WI38 (cell line): ENCODE results near the gene RAB6D.
"Not testable (repeated sequence)": the region's sequence is repeated elsewhere in the genome, so short reads cannot be mapped to it uniquely, and the experiment has no call there.

Experiments
- H3K4me3 ChIP-seq: 2 replicates; pipeline ENCODE4 v1.5.1; 2011; ENCODE audit warnings: low read depth, mild to moderate bottlenecking, control low read depth, low read length
- CTCF ChIP-seq: IDR thresholded peaks from 2 replicates; pipeline ENCODE4 v1.5.1; 2012; ENCODE audit warnings: low read depth, mild to moderate bottlenecking, control low read depth, low read length

Gene RAB6D

GRCh38 chr2:131394147-131394931 lies 30.4 kb upstream of the RAB6D start:
- no peak for TF ChIP-seq CTCF
- H3K4me3 ChIP-seq, result no peak overlapping the region

GRCh38 chr2:131391953-131392352 lies 28.0 kb upstream of the RAB6D start:
- not testable (repeated sequence) for H3K4me3 ChIP-seq

GRCh38 chr2:131391471-131391870 lies 27.5 kb upstream of the RAB6D start:
- not testable (repeated sequence) for H3K4me3 ChIP-seq

- H3K4me3 ChIP-seq, result not testable (repeated sequence)
Measured at GRCh38 chr2:131390495-131391130, 26.6 kb upstream of the RAB6D start.

DNA sequence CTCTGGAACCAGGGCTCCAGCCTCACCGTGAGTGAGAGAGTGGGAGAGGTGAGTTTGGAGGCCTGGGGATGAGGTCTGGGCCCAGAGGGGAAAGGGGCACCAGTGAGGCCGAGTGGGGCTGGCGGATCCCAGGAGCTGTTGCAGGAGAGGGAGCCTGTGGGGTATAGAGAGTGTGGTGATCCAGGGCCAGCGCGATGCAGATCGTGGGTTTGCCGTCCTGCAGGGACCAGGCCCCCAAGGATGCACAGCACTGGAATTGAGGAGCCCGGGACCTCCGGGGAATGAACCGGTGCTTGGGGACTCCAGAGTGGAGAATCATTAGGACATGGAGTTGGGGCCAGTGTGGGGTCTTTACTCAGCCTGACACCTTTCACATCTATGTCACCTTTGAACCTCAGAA lies 25.7 kb upstream of the RAB6D start:
- H3K4me3 ChIP-seq, result no peak overlapping the region

GRCh38 chr2:131388834-131389233 lies 24.9 kb upstream of the RAB6D start:
- H3K4me3 ChIP-seq, result not testable (repeated sequence)

More for the DNA sequence above, 25.7 kb upstream of the RAB6D start:
- no peak for TF ChIP-seq CTCF

DNA sequence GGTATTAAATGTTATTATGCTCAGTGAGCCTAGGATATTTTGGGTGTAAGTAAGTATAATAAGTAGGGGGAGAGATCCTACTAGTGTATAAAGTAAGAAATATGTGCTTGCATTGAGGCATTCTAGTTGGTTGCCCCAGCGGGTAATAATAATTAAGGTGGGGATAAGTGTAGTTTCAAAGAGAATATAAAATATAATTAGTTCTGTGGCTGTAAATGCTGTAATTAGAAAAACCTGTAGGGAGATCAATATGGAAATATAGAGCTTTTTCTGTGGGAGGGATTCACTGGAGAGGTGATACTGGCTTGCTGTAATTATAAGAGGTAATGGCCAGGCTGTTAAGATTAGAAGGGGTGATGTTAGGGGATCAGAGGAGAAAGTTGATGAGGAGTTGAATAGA lies 9.1 kb upstream of the RAB6D start:
- H3K4me3 ChIP-seq, result not testable (repeated sequence)

GRCh38 chr2:131369954-131370353 lies 6.0 kb upstream of the RAB6D start:
- H3K4me3 ChIP-seq, result no peak overlapping the region
- TF ChIP-seq CTCF, result no peak

DNA sequence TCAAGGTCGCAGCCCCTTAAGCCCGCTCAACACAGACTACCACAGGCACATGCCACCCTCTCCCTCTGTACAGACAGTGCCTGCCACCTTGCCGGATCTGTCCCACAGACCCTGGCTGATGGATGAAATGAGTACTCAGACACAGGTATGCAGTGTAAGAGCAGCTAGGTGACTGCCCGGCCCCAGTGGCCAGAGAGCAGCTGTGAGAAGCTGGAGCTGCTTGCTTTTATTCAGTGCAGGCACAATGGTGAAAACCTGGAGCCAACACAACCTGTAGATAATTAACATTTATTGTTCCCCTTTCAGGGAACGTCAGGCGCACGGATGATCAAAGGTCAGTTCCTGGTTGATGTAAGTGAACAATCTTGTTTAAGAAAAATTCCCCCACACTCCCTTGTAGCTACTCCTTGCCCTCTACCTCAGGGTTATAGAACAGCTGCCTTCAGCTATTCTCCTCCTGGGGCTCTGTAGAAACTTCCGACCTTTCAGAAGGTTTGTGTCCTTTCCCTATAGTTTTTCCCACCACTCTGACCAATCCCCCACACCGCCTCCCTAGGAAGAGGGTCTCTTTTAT lies 4.6 kb upstream of the RAB6D start:
- not testable (repeated sequence) for H3K4me3 ChIP-seq

GRCh38 chr2:131367352-131367751 lies 3.4 kb upstream of the RAB6D start:
- no peak for TF ChIP-seq CTCF
- no peak overlapping the region for H3K4me3 ChIP-seq
